Testis (tissue), 2 donors: ENCODE results near the gene SMCO4.

ENCODE experiments used
- POLR2A ChIP-seq: fragments of 450-650 bp; IDR thresholded peaks from one replicate; pipeline ENCODE4 v1.6.1; 2017; ENCODE audit warnings: antibody characterized with exemption, mild to moderate bottlenecking, moderate library complexity
- TF ChIP-seq, protein P1 (sequence below), 3 experiments: fragments of 450-650 bp in 2 of 3; fragments of 200-600 bp in 1 of 3; sonication (generic) in 1 of 3; IDR thresholded peaks; one replicate each; pipeline ENCODE4 v1.5.1; 2016 to 2019; ENCODE audit warnings: antibody characterized with exemption in 3 of 3, mild to moderate bottlenecking in 2 of 3, moderate library complexity in 1 of 3

DNA sequence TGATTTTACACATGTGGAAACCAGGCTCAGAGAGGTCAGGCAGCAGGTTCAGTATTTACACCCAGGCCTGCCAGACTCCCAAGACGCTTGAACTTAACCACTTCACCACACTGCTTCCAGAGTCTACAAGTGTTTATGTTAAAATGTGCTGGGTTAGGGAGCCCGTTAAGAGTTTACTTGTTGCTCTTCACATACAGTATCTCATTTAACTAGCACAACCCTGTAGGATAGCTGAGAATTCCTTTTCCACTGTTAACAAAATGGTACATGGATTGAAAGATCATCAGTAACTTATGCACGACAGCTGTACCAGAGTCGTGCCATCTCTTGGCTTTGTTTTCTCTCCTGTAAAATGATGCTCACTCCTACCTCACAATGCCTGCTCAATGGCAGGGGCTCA lies 2.9 kb downstream of the SMCO4 start:
- TF ChIP-seq, protein P1, sequence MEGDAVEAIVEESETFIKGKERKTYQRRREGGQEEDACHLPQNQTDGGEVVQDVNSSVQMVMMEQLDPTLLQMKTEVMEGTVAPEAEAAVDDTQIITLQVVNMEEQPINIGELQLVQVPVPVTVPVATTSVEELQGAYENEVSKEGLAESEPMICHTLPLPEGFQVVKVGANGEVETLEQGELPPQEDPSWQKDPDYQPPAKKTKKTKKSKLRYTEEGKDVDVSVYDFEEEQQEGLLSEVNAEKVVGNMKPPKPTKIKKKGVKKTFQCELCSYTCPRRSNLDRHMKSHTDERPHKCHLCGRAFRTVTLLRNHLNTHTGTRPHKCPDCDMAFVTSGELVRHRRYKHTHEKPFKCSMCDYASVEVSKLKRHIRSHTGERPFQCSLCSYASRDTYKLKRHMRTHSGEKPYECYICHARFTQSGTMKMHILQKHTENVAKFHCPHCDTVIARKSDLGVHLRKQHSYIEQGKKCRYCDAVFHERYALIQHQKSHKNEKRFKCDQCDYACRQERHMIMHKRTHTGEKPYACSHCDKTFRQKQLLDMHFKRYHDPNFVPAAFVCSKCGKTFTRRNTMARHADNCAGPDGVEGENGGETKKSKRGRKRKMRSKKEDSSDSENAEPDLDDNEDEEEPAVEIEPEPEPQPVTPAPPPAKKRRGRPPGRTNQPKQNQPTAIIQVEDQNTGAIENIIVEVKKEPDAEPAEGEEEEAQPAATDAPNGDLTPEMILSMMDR (IDR thresholded peaks at IDR 0.05) = no peak
- no peak for TF ChIP-seq POLR2A
